Cardiac fibroblast (primary cell): Measurements from ENCODE around the gene POU2AF2.

Experiments used
- DNase-seq, 2 donors: peaks; one replicate each; pipeline versions ENCODE4 v3.0.0 to v3.0.0-alpha.2; 2010; ENCODE audit warnings: low read depth in 2 of 2
- H3K4me3 ChIP-seq, 2 donors: replicated peaks in 1 of 2; 1 replicate in 1 of 2; 2 replicates in 1 of 2; pipeline ENCODE4 v1.5.1; 2011; ENCODE audit warnings: low read depth in 2 of 2, low read length in 2 of 2, mild to moderate bottlenecking in 2 of 2, moderate library complexity in 1 of 2
- CTCF ChIP-seq: IDR thresholded peaks from one replicate; pipeline ENCODE4 v1.5.1; 2011; ENCODE audit warnings: low read depth, mild to moderate bottlenecking, low read length, inconsistent platforms

Gene POU2AF2

GRCh38 chr11:111301842-111302118 lies 56.3 kb downstream of the POU2AF2 start:
- no peak for DNase-seq
- no peak overlapping the region for H3K4me3 ChIP-seq
- no peak for TF ChIP-seq CTCF

GRCh38 chr11:111302298-111302697 lies 56.8 kb downstream of the POU2AF2 start:
- H3K4me3 ChIP-seq: no peak overlapping the region
- TF ChIP-seq CTCF: no peak
- DNase-seq: no peak

GRCh38 chr11:111303461-111303860 lies 57.9 kb downstream of the POU2AF2 start:
- TF ChIP-seq CTCF: no peak
- no peak for DNase-seq

GRCh38 chr11:111305162-111305802 lies 59.8 kb downstream of the POU2AF2 start:
- DNase-seq: no peak
- no peak overlapping the region for H3K4me3 ChIP-seq
- no peak for TF ChIP-seq CTCF

More at GRCh38 chr11:111303461-111303860, 57.9 kb downstream of the POU2AF2 start:
- H3K4me3 ChIP-seq: no peak overlapping the region

GRCh38 chr11:111305876-111306275 lies 60.4 kb downstream of the POU2AF2 start:
- DNase-seq: no peak
- no peak overlapping the region for H3K4me3 ChIP-seq
- no peak for TF ChIP-seq CTCF

- TF ChIP-seq CTCF: no peak
- H3K4me3 ChIP-seq: no peak overlapping the region
- DNase-seq: no peak
These were observed 60.8 kb downstream of the POU2AF2 start for GRCh38 chr11:111306321-111306720.

- no peak for TF ChIP-seq CTCF
- no peak overlapping the region for H3K4me3 ChIP-seq
- no peak for DNase-seq
These were observed 62.1 kb downstream of the POU2AF2 start for GRCh38 chr11:111307472-111308108.
